ENCODE results near the gene PHF5A.

GRCh38 chr22:41470886-41471285 lies 2.4 kb upstream of the PHF5A start:
- TF ChIP-seq CTCF (conservative IDR thresholded peaks at IDR 0.05 in 1 of 2, IDR thresholded peaks at IDR 0.05 in 1 of 2; ENCODE audit: extremely low read depth in 1 of 2, insufficient read depth in 1 of 2, low read depth in 1 of 2, low read length in 2 of 2) (no peak), EZH2 (IDR thresholded peaks at IDR 0.05; ENCODE audit: borderline replicate concordance, low read length) (no peak)

Data from mammary epithelial cell (primary cell).